HepG2 (cell line): ENCODE results near the gene KDM8. TPM values are rescaled to one million over a fixed set of nuclear protein-coding genes. Genes with fewer than 3 reads are reported as not detected.

Source experiments
- PPARG ChIP-seq: conservative IDR thresholded peaks from 2 replicates; pipeline ENCODE4 v1.6.1; 2016; ENCODE audit warnings: missing biosample characterization, missing genetic modification reagents
- ZEB1 ChIP-seq: IDR thresholded peaks from 2 replicates; pipeline ENCODE4 v1.6.1; 2012; ENCODE audit warnings: mild to moderate bottlenecking, low read depth, inconsistent platforms; ENCODE audit not compliant: insufficient replicate concordance
- ZNF850 ChIP-seq: sonication (generic); formaldehyde crosslinking; conservative IDR thresholded peaks from 2 replicates; pipeline ENCODE4 v1.9.0; 2021; ENCODE audit warnings: mild to moderate bottlenecking, missing genetic modification reagents
- polyA plus RNA-seq, 8 experiments: library from polyadenylated mRNA; depleted of rRNA in 3 of 8; stranded (reverse) in 7 of 8; unstranded in 1 of 8; fragments of >200 nt; fragmentation: Illumina TruSeq in 4 of 8; extraction: Trizol in 4 of 8; gene quantifications; 2 replicates each; pipeline versions ENCODE4 v1.2.1 to v1.2.3, GENCODE V29; 2011 to 2016; ENCODE audit warnings: low read depth in 4 of 8, missing spikeins in 1 of 8, mixed read lengths in 1 of 8; ENCODE audit not compliant: insufficient read depth in 1 of 8
- total RNA-seq, 5 experiments: library from RNA; depleted of rRNA; stranded (reverse); fragments of >200 nt; fragmentation: Illumina TruSeq; extraction: Trizol; gene quantifications; 2 replicates each; pipeline ENCODE4 v1.2.3, GENCODE V29; 2016; ENCODE audit warnings: low read depth in 1 of 5
- TF ChIP-seq, protein P1 (sequence below): sonication (generic); formaldehyde crosslinking; IDR thresholded peaks from one replicate; pipeline ENCODE4 v1.5.1; 2020; ENCODE audit warnings: mild to moderate bottlenecking, missing genetic modification reagents; ENCODE audit errors: not compliant biosample characterization
- TF ChIP-seq, protein P2 (sequence below): sonication (generic); formaldehyde crosslinking; IDR thresholded peaks from 2 replicates; pipeline ENCODE4 v1.9.0; 2021; ENCODE audit warnings: missing genetic modification reagents, borderline replicate concordance
- TF ChIP-seq, protein P3 (sequence below): sonication (generic); formaldehyde crosslinking; IDR thresholded peaks from 2 replicates; pipeline ENCODE4 v1.4.0; 2020; ENCODE audit warnings: missing genetic modification reagents, borderline replicate concordance
- TF ChIP-seq, protein P4 (sequence below): sonication (generic); formaldehyde crosslinking; IDR thresholded peaks from 2 replicates; pipeline ENCODE4 v1.8.1; 2022; ENCODE audit warnings: low read depth, mild to moderate bottlenecking, missing genetic modification reagents

KDM8 gene
- total and polyA plus RNA-seq, 2 of the 13 experiments (the other 11 are each of a cell fraction or from before 2014, with no cell fraction given) = 3.3 to 8.6 TPM

DNA sequence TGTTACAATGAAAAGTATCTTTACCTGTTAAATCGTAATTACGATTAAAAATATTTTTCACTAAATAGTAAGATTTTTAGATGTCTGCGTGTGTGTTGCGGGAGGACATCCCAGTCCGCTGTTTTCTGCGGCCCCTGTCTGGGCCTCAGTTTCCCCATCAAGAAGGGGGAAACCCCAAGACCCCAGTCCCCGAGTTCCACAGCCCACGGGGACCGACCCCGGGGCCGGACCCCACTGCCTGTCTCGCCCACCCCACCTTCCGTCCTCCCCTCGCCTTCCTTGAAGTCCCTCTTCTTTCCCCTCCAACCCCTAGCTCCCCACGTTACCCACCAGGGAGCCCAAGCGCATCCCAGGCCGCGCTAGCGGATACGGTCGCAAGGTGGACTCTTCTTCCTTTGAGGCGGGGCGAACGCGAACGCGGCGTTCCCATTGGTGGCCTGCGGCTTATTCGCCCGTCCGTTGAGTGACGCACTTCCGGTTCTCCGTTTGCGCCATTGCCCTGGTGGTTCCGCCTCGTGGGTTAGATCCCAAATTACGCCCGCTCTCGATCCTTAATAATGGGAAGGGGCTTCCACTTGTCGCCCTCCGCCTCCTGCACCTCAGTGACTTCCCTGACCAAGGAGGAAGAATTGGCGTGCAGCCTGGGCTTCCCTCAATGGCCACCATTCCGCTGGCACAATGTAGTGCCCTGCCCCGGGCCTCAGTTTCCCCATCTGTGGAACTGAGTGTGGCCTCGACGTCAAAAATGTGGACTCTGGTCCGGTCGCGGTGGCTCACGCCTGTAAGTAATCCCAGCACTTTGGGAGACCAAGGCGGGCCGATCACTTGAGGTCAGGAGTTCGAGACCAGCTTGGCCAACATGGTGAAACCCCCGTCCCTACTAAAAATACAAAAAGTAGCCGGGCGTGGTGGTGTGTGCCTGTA, 65.3 kb downstream of the KDM8 start, which contains the start of gene NSMCE1 (continued):
- TF ChIP-seq, protein P1, sequence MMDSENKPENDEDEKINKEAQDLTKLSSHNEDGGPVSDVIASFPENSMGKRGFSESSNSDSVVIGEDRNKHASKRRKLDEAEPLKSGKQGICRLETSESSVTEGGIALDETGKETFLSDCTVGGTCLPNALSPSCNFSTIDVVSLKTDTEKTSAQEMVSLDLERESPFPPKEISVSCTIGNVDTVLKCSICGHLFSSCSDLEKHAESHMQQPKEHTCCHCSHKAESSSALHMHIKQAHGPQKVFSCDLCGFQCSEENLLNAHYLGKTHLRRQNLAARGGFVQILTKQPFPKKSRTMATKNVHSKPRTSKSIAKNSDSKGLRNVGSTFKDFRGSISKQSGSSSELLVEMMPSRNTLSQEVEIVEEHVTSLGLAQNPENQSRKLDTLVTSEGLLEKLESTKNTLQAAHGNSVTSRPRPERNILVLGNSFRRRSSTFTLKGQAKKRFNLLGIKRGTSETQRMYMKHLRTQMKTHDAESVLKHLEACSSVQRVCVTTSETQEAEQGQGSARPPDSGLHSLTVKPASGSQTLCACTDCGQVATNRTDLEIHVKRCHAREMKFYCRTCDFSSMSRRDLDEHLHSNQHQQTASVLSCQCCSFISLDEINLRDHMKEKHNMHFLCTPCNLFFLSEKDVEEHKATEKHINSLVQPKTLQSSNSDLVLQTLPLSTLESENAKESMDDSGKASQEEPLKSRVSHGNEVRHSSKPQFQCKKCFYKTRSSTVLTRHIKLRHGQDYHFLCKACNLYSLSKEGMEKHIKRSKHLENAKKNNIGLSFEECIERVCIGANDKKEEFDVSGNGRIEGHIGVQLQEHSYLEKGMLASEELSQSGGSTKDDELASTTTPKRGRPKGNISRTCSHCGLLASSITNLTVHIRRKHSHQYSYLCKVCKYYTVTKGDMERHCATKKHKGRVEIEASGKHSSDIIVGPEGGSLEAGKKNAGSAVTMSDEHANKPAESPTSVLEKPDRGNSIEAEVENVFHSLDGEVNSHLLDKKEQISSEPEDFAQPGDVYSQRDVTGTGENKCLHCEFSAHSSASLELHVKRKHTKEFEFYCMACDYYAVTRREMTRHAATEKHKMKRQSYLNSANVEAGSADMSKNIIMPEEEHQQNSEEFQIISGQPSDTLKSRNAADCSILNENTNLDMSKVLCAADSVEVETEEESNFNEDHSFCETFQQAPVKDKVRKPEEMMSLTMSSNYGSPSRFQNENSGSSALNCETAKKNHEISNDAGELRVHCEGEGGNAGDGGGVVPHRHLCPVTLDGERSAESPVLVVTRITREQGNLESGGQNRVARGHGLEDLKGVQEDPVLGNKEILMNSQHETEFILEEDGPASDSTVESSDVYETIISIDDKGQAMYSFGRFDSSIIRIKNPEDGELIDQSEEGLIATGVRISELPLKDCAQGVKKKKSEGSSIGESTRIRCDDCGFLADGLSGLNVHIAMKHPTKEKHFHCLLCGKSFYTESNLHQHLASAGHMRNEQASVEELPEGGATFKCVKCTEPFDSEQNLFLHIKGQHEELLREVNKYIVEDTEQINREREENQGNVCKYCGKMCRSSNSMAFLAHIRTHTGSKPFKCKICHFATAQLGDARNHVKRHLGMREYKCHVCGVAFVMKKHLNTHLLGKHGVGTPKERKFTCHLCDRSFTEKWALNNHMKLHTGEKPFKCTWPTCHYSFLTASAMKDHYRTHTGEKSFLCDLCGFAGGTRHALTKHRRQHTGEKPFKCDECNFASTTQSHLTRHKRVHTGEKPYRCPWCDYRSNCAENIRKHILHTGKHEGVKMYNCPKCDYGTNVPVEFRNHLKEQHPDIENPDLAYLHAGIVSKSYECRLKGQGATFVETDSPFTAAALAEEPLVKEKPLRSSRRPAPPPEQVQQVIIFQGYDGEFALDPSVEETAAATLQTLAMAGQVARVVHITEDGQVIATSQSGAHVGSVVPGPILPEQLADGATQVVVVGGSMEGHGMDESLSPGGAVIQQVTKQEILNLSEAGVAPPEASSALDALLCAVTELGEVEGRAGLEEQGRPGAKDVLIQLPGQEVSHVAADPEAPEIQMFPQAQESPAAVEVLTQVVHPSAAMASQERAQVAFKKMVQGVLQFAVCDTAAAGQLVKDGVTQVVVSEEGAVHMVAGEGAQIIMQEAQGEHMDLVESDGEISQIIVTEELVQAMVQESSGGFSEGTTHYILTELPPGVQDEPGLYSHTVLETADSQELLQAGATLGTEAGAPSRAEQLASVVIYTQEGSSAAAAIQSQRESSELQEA (CRISPR knock-in tag) = peak; percentile 37
- TF ChIP-seq, protein P2, sequence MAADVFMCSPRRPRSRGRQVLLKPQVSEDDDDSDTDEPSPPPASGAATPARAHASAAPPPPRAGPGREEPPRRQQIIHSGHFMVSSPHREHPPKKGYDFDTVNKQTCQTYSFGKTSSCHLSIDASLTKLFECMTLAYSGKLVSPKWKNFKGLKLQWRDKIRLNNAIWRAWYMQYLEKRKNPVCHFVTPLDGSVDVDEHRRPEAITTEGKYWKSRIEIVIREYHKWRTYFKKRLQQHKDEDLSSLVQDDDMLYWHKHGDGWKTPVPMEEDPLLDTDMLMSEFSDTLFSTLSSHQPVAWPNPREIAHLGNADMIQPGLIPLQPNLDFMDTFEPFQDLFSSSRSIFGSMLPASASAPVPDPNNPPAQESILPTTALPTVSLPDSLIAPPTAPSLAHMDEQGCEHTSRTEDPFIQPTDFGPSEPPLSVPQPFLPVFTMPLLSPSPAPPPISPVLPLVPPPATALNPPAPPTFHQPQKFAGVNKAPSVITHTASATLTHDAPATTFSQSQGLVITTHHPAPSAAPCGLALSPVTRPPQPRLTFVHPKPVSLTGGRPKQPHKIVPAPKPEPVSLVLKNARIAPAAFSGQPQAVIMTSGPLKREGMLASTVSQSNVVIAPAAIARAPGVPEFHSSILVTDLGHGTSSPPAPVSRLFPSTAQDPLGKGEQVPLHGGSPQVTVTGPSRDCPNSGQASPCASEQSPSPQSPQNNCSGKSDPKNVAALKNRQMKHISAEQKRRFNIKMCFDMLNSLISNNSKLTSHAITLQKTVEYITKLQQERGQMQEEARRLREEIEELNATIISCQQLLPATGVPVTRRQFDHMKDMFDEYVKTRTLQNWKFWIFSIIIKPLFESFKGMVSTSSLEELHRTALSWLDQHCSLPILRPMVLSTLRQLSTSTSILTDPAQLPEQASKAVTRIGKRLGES (CRISPR knock-in tag) = no peak
- TF ChIP-seq PPARG (CRISPR knock-in tag) (no peak; the same call in 1 of the 2 replicates), ZEB1 (no peak), ZNF850 (peak; percentile 63; the same call in 1 of the 2 replicates)
- TF ChIP-seq, protein P3, sequence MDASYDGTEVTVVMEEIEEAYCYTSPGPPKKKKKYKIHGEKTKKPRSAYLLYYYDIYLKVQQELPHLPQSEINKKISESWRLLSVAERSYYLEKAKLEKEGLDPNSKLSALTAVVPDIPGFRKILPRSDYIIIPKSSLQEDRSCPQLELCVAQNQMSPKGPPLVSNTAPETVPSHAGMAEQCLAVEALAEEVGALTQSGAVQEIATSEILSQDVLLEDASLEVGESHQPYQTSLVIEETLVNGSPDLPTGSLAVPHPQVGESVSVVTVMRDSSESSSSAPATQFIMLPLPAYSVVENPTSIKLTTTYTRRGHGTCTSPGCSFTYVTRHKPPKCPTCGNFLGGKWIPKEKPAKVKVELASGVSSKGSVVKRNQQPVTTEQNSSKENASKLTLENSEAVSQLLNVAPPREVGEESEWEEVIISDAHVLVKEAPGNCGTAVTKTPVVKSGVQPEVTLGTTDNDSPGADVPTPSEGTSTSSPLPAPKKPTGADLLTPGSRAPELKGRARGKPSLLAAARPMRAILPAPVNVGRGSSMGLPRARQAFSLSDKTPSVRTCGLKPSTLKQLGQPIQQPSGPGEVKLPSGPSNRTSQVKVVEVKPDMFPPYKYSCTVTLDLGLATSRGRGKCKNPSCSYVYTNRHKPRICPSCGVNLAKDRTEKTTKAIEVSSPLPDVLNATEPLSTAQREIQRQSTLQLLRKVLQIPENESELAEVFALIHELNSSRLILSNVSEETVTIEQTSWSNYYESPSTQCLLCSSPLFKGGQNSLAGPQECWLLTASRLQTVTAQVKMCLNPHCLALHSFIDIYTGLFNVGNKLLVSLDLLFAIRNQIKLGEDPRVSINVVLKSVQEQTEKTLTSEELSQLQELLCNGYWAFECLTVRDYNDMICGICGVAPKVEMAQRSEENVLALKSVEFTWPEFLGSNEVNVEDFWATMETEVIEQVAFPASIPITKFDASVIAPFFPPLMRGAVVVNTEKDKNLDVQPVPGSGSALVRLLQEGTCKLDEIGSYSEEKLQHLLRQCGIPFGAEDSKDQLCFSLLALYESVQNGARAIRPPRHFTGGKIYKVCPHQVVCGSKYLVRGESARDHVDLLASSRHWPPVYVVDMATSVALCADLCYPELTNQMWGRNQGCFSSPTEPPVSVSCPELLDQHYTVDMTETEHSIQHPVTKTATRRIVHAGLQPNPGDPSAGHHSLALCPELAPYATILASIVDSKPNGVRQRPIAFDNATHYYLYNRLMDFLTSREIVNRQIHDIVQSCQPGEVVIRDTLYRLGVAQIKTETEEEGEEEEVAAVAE (CRISPR knock-in tag) = no peak
- TF ChIP-seq, protein P4, sequence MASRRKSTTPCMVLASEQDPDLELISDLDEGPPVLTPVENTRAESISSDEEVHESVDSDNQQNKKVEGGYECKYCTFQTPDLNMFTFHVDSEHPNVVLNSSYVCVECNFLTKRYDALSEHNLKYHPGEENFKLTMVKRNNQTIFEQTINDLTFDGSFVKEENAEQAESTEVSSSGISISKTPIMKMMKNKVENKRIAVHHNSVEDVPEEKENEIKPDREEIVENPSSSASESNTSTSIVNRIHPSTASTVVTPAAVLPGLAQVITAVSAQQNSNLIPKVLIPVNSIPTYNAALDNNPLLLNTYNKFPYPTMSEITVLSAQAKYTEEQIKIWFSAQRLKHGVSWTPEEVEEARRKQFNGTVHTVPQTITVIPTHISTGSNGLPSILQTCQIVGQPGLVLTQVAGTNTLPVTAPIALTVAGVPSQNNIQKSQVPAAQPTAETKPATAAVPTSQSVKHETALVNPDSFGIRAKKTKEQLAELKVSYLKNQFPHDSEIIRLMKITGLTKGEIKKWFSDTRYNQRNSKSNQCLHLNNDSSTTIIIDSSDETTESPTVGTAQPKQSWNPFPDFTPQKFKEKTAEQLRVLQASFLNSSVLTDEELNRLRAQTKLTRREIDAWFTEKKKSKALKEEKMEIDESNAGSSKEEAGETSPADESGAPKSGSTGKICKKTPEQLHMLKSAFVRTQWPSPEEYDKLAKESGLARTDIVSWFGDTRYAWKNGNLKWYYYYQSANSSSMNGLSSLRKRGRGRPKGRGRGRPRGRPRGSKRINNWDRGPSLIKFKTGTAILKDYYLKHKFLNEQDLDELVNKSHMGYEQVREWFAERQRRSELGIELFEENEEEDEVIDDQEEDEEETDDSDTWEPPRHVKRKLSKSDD (CRISPR knock-in tag) = peak; percentile 36; the same call in 1 of the 2 replicates
